ENCODE results near the gene OR2A7.
"Not testable (repeated sequence)": the region's sequence is repeated elsewhere in the genome, so short reads cannot be mapped to it uniquely, and the experiment has no call there.

DNA sequence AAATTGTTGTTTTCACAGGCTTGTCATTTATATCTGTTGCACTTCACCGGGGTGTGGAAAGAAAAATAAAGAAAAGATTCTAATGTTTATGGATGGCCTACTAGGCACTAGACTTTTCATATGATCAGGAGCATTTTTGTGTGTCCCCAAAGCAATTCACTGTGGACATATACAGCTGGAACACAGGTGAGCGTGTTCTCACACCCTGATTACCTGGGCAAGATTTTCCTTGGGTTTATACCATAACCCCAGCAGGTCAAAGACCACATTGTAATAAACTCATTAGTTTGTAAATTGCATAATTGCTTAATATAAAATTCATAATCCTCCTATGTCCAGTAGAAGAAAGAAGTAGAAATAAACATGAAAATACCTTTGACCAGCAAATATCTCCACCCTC is 46.6 kb upstream of the OR2A7 start:
- TF ChIP-seq YY1 (IDR thresholded peaks at IDR 0.05; ENCODE audit: insufficient read depth, insufficient read length); ZNF274 (IDR thresholded peaks at IDR 0.05; ENCODE audit: low read depth, low read length): not testable (repeated sequence)

Data from NT2/D1 (cell line).